Tibial nerve (tissue), 4 donors: Measurements from ENCODE around the gene PGAP3. TPM values are rescaled to one million over a fixed set of nuclear protein-coding genes. Genes with fewer than 3 reads are reported as not detected.

Source experiments
- DNase-seq, 2 donors: peaks; one replicate each; pipeline ENCODE4 v3.0.0-alpha.2; 2019; ENCODE audit warnings: low spot score in 2 of 2
- H3K27ac ChIP-seq, 4 donors: fragments of 200-600 bp; sonication (generic) in 3 of 4; one replicate each; pipeline ENCODE4 v1.5.1; 2017 to 2019; ENCODE audit warnings: mild to moderate bottlenecking in 1 of 4
- H3K27me3 ChIP-seq, 2 donors: fragments of 200-600 bp; sonication (generic) in 1 of 2; one replicate each; pipeline versions ENCODE4 v1.5.1 to v1.6.0; 2017 to 2019
- H3K36me3 ChIP-seq, 3 donors: fragments of 200-600 bp; sonication (generic); one replicate each; pipeline ENCODE4 v1.5.1; 2018 to 2019
- H3K4me1 ChIP-seq, 4 donors: fragments of 200-600 bp; sonication (generic) in 3 of 4; one replicate each; pipeline ENCODE4 v1.5.1; 2017 to 2019
- H3K4me3 ChIP-seq, 4 donors: fragments of 200-600 bp; sonication (generic) in 3 of 4; one replicate each; pipeline ENCODE4 v1.5.1; 2017 to 2019; ENCODE audit warnings: mild to moderate bottlenecking in 1 of 4, moderate library complexity in 1 of 4
- H3K9me3 ChIP-seq, 4 donors: fragments of 200-600 bp; sonication (generic) in 3 of 4; one replicate each; pipeline ENCODE4 v1.5.1; 2017 to 2019
- EP300 ChIP-seq, 2 donors: sonication (generic); formaldehyde crosslinking; IDR thresholded peaks; one replicate each; pipeline ENCODE4 v1.6.1; 2017; ENCODE audit warnings: antibody characterized with exemption in 2 of 2, mild to moderate bottlenecking in 1 of 2
- POLR2A ChIP-seq, 2 donors: fragments of 450-650 bp; IDR thresholded peaks; one replicate each; pipeline ENCODE4 v1.6.1; 2017; ENCODE audit warnings: antibody characterized with exemption in 2 of 2, mild to moderate bottlenecking in 2 of 2, moderate library complexity in 2 of 2
- WGBS, 2 donors: methylation state at CpG; one replicate each; pipeline ENCODE4 v1.1.5; 2018; 5-methylcytosine and 5-hydroxymethylcytosine counted together
- total RNA-seq, 4 donors: library from RNA; depleted of rRNA; stranded (reverse); fragments of >200 nt; gene quantifications; one replicate each; pipeline ENCODE4 v1.1.0, GENCODE V29; 2016
- TF ChIP-seq, protein P1 (sequence below), 5 experiments: fragments of 200-600 bp in 3 of 5; fragments of 450-650 bp in 2 of 5; sonication (generic) in 3 of 5; IDR thresholded peaks; one replicate each; pipeline ENCODE4 v1.5.1; 2016 to 2019; ENCODE audit warnings: antibody characterized with exemption in 5 of 5, mild to moderate bottlenecking in 3 of 5, moderate library complexity in 2 of 5

PGAP3 gene
- total RNA-seq, 4 donors from 2014 or later = 10.9 to 16.5 (median 15.1) TPM

DNA sequence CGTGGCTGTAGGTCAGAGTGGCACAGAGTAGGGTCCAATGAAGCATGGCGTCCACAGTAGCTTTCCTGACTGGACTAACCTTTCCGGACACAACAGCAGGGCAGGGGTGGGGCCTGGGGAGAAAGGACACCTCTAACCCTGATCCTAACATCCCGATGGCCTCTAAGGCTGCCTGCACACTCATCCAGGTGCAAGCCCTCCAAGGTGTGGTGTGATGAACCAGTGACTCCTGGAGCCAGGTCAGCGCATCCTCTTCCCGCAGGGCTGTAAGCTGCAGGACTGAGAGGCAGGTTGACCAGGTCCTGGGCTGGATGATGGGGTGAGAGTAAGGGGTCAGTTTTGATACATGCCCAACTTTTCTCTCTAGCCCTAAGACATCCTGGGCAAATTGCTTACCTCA, 8.9 kb upstream of the PGAP3 start:
- Histone ChIP-seq H3K9me3 (no peaks in the 10 kb centered on the region), H3K4me1 (peaks cover 0 to 39% (median 5%) of the 10 kb centered on the region in 4 donors), H3K4me3 (no peak overlapping the region), H3K27me3 (no peaks in the 10 kb centered on the region), H3K36me3 (peaks cover 0 to 6% (median 0%) of the 10 kb centered on the region in 3 donors), H3K27ac (peak overlapping the region in 3 of 4 donors; percentile 1 to 87 (median 14))
- TF ChIP-seq, protein P1, sequence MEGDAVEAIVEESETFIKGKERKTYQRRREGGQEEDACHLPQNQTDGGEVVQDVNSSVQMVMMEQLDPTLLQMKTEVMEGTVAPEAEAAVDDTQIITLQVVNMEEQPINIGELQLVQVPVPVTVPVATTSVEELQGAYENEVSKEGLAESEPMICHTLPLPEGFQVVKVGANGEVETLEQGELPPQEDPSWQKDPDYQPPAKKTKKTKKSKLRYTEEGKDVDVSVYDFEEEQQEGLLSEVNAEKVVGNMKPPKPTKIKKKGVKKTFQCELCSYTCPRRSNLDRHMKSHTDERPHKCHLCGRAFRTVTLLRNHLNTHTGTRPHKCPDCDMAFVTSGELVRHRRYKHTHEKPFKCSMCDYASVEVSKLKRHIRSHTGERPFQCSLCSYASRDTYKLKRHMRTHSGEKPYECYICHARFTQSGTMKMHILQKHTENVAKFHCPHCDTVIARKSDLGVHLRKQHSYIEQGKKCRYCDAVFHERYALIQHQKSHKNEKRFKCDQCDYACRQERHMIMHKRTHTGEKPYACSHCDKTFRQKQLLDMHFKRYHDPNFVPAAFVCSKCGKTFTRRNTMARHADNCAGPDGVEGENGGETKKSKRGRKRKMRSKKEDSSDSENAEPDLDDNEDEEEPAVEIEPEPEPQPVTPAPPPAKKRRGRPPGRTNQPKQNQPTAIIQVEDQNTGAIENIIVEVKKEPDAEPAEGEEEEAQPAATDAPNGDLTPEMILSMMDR (IDR thresholded peaks at IDR 0.05) = no peak
- no peak for TF ChIP-seq POLR2A (IDR thresholded peaks at IDR 0.05)
- no peak for TF ChIP-seq EP300 (IDR thresholded peaks at IDR 0.05)
- 73 to 76% methylated on average over 5 to 6 of the region's 6 CpGs for WGBS, 2 donors
- DNase-seq = no peak

DNA sequence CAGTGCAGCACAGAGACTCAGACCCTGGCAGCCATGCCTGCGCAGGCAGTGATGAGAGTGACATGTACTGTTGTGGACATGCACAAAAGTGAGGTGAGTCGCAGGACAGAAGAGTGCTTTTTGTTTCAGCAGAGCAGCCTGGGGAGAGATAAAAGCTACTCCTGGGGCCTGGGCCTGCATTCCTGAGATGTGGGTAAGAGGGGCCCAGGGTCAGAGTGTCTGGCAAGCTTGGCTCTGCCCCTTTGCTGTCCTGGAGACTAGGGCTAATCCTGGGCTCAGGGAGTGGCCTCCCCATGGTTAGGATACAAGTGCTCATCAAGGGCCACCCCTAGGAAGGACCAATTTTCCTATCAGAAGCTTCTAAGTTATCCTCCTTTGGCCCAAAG, 7.2 kb upstream of the PGAP3 start:
- H3K36me3 ChIP-seq = peaks cover 0 to 6% (median 0%) of the 10 kb centered on the region in 3 donors
- H3K27me3 ChIP-seq = no peaks in the 10 kb centered on the region
- DNase-seq = no peak
- peaks cover 0 to 29% (median 0%) of the 10 kb centered on the region in 4 donors for H3K4me1 ChIP-seq
- H3K9me3 ChIP-seq = no peaks in the 10 kb centered on the region
- WGBS, 2 donors = 81 to 83% methylated on average over 2 of the region's 2 CpGs
- H3K4me3 ChIP-seq = no peak overlapping the region
- TF ChIP-seq, protein P1 (IDR thresholded peaks at IDR 0.05) = no peak
- TF ChIP-seq EP300 (IDR thresholded peaks at IDR 0.05) (no peak), POLR2A (IDR thresholded peaks at IDR 0.05) (no peak)
- H3K27ac ChIP-seq = peak overlapping the region; percentile 12 to 87 (median 68)

DNA sequence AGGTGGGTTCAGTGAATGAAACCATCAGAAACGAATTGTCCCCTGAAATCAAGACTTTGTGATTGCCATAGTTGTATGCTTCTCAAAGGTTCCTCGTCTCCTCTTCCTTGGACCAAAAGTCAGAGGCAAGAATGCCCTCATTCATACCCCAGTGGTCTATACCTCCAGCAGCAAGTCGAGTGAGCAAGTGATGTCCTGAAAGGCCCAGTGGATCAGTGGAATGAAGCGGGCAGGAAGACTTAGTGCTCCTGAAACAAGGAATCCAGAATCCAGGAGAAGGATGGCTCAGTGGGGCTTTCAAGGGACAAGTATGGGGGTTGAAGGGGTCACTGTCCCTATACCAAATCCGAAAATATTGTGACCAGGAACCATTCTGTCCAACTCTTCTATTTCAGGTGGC, 6.7 kb upstream of the PGAP3 start:
- H3K36me3 ChIP-seq = peaks cover 0 to 6% (median 0%) of the 10 kb centered on the region in 3 donors
- no peaks in the 10 kb centered on the region for H3K27me3 ChIP-seq
- TF ChIP-seq, protein P1 (IDR thresholded peaks at IDR 0.05) = no peak
- peaks cover 0 to 28% (median 0%) of the 10 kb centered on the region in 4 donors for H3K4me1 ChIP-seq
- no peak overlapping the region for H3K4me3 ChIP-seq
- WGBS, 2 donors = 69 to 78% methylated on average over 5 of the region's 5 CpGs
- peak overlapping the region in 3 of 4 donors; percentile 48 to 87 (median 87) for H3K27ac ChIP-seq
- no peak for DNase-seq
- no peaks in the 10 kb centered on the region for H3K9me3 ChIP-seq

DNA sequence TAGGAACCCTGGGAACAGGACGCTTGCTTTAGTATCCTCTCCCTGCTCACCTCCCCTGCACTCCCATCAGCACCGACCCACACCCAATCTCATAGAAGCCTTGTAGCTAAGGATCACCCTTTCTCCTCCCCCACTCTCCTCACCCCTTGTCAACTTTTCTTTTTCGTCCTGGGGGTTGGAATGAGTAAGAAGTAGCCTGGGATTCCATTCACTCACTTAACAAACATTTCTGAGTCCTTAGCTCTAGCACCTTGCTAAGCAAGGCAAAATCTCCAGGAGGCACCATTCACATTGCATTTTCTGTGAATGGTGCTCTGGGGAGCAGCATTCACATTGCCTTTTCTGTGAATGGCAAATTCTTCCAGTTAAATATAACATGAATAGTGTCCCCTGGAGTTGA, 1.1 kb upstream of the PGAP3 start:
- 28 to 35% methylated on average over 3 of the region's 3 CpGs for WGBS, 2 donors
- H3K27ac ChIP-seq = no peak overlapping the region
- DNase-seq = no peak
- H3K36me3 ChIP-seq = peaks cover 0 to 20% (median 0%) of the 10 kb centered on the region in 3 donors
- no peaks in the 10 kb centered on the region for H3K9me3 ChIP-seq
- H3K27me3 ChIP-seq = no peaks in the 10 kb centered on the region
- H3K4me1 ChIP-seq = peaks cover 0 to 18% (median 15%) of the 10 kb centered on the region in 4 donors
- no peak for TF ChIP-seq EP300 (IDR thresholded peaks at IDR 0.05)
- TF ChIP-seq POLR2A (IDR thresholded peaks at IDR 0.05) = no peak
- H3K4me3 ChIP-seq = peak overlapping the region in 2 of 4 donors; percentile 51 to 67

DNA sequence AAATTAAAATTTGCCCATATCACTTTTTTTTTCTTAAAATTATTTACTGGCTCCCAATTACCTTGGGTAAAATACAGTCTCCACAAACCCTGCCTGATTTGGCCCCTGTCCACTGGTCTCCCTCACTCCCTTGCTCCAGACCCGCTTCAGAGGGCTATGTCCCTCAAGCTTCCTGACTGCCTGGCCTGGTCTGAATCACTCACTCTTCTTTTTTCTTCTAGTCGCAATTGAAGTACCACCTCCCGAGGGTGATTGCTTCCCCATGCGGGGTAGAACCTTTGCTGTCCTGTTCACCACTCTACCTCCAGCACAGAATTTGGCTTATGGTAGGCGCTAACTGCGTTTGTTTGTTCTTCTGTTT, 598 bp upstream of the PGAP3 start:
- no peak for DNase-seq
- Histone ChIP-seq H3K4me3 (peak overlapping the region; percentile 51 to 86 (median 68)), H3K9me3 (no peaks in the 10 kb centered on the region), H3K27me3 (no peaks in the 10 kb centered on the region), H3K27ac (peak overlapping the region; percentile 71 to 95 (median 88)), H3K4me1 (peaks cover 0 to 18% (median 15%) of the 10 kb centered on the region in 4 donors), H3K36me3 (peaks cover 0 to 25% (median 0%) of the 10 kb centered on the region in 3 donors)
- TF ChIP-seq POLR2A (IDR thresholded peaks at IDR 0.05) = no peak
- no peak for TF ChIP-seq EP300 (IDR thresholded peaks at IDR 0.05)
- TF ChIP-seq, protein P1 (IDR thresholded peaks at IDR 0.05) = no peak
- 17 to 18% methylated on average over 6 of the region's 6 CpGs for WGBS, 2 donors
